SH-SY5Y (cell line): ENCODE results near the gene PLAC1.

Experiments
- GATA2 ChIP-seq: IDR thresholded peaks from 2 replicates; pipeline ENCODE4 v1.6.1; 2011; ENCODE audit warnings: mild to moderate bottlenecking, low read depth, low read length
- GATA3 ChIP-seq: IDR thresholded peaks from 2 replicates; pipeline ENCODE4 v1.6.1; 2011; ENCODE audit warnings: low read depth, mild to moderate bottlenecking, low read length, moderate library complexity

PLAC1 gene

GRCh38 chrX:134541906-134542305 lies 116.4 kb downstream of the PLAC1 start:
- TF ChIP-seq GATA3 (no peak), GATA2 (no peak)

- no peak for TF ChIP-seq GATA2
- TF ChIP-seq GATA3: no peak
These were observed 120.0 kb downstream of the PLAC1 start for GRCh38 chrX:134538316-134538715.

DNA sequence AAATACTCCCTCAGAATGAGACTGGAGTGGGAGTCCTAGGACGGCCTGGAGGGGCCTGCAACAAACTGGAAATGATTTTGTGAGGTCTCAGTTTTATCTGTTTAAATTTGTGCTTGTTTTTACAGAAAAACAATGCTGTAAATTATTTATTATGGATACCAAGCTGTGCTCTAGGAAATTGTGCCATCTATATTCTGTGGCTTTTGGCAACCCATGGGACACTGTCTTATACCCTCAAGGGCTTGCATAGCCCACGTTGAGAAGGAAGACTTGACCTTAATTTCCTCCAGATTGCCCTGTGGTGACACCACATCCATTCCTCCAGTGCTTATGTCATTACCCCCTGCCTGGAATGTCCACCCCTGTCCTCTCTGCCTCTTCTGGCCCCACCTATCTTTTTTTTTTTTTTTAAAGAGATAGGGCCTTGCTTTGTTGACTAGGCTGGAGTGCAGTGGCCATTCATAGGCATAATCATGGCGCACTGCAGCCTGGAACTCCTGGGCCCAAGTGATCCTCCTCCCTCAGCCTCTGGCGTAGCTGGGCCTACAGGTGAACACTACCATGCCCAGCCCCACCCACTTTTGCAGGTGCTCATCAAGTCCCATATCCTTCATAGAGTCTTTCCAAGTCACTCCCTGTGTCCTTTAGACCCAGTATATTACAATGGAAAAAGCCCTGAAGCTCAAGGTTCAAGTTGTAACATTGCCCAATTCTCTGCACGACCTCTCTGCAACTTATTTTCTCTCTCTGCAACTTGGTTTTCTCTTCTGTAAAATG lies 120.9 kb downstream of the PLAC1 start:
- TF ChIP-seq GATA2 (no peak), GATA3 (no peak)

- TF ChIP-seq GATA3 (no peak), GATA2 (no peak)
These were observed 124.3 kb downstream of the PLAC1 start for GRCh38 chrX:134533952-134534351.

DNA sequence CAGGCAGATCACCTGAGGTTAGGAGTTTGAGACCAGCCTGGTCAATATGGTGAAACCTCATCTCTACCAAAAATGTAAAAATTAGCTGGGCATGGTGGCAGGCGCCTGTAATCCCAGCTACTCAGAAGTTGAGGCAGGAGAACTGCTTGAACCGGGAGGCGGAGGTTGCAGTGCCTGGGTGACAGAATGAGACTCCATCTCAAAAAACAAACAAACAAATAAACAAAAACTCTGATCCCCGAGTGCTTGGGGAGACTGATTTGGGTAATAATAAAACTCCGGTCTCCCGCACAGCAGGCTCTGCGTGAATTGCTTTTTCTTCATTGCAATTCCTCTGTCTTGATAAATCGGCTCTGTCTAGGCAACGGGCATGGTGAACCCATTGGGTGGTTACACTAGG lies 124.9 kb downstream of the PLAC1 start:
- no peak for TF ChIP-seq GATA2
- TF ChIP-seq GATA3: no peak

DNA sequence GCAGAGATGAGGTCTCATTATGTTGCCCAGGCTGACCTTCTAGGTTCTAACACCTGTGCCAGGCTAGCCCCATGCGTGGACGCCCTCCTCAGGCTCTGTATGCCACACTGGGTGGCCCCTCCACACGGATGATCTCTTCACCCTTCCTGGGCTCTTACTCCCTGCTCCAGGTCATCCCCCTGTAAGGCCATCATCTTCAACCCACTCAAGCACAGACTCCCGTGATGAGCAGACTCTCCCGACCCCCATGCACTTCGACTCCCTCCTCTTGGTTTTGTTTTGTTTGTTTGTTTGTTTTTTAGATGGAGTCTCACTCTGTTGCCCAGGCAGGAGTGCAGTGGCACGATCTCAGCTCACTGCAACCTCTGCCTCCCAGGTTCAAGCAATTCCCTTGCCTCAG lies 127.4 kb downstream of the PLAC1 start:
- TF ChIP-seq GATA3 (no peak), GATA2 (no peak)

GRCh38 chrX:134529481-134529880 lies 128.8 kb downstream of the PLAC1 start:
- TF ChIP-seq GATA2: no peak
- no peak for TF ChIP-seq GATA3

- TF ChIP-seq GATA2 (no peak), GATA3 (no peak)
These were observed 129.3 kb downstream of the PLAC1 start for GRCh38 chrX:134528960-134529359.

GRCh38 chrX:134526399-134526798 lies 131.9 kb downstream of the PLAC1 start:
- TF ChIP-seq GATA3: no peak
- TF ChIP-seq GATA2: no peak

DNA sequence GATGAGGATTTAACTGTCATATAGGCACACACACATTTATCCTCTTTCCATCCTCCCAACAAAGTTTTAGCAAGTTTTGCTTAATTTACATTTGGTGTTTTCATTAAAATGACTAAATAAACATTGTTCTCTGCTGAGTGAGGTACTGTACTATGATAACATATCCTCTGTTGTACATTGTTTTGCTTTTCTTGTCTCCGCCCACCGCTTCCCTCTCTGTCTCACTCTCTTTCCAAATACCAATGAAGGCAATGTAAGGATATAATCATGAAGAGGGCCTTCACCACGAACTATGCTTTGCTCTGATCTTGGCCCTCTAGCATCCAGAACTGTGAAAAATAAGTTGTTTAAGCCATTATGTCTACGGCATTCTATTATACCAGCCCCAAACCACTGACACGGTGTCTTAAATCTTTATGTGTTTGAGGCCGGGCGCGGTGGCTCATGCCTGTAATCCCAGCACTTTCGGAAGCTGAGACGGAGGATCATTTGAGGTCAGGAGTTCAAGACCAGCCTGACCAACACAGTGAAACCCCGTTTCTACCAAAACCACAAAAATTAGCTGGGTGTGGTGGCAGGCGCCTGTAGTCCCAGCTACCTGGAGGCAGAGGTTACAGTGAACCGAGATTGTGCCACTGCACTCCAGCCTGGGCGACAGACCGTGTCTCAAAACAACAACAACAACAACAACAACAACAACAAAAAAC lies 133.0 kb downstream of the PLAC1 start:
- no peak for TF ChIP-seq GATA3
- TF ChIP-seq GATA2: no peak

GRCh38 chrX:134524181-134524580 lies 134.1 kb downstream of the PLAC1 start:
- no peak for TF ChIP-seq GATA2
- no peak for TF ChIP-seq GATA3

- TF ChIP-seq GATA3 (no peak), GATA2 (no peak)
These were observed 137.3 kb downstream of the PLAC1 start for GRCh38 chrX:134520860-134521390.
